Activated naive CD4-positive, alpha-beta T cell treated with anti-CD3 and anti-CD28 coated beads, Interleukin-2, amount 10 ng/mL, durations not matched to agents 7 days and 5 days (primary cell): ENCODE results near the gene GREM2.

Source experiments
- CTCF ChIA-PET: fragments of 350-600 bp; sonication (Branson Sonifier 250); formaldehyde crosslinking; loops from one replicate; lab custom pipeline; 2021; ENCODE audit warnings: antibody characterized with exemption; lab: Charles Lee
- DNase-seq: peaks from one replicate; pipeline ENCODE4 v3.0.0-alpha.2; 2020
- H3K27ac Mint-ChIP-seq: one replicate; pipeline ENCODE4 v1.8.0; 2021; ENCODE audit warnings: mild to moderate bottlenecking, moderate library complexity, mixed read lengths
- H3K27me3 Mint-ChIP-seq: one replicate; pipeline ENCODE4 v1.8.0; 2021; ENCODE audit warnings: mild to moderate bottlenecking, mixed read lengths
- H3K36me3 Mint-ChIP-seq: one replicate; pipeline ENCODE4 v1.8.0; 2021; ENCODE audit warnings: mixed read lengths
- H3K4me1 Mint-ChIP-seq: one replicate; pipeline ENCODE4 v1.8.0; 2021; ENCODE audit warnings: mixed read lengths
- H3K4me3 Mint-ChIP-seq: one replicate; pipeline ENCODE4 v1.8.0; 2021; ENCODE audit warnings: mild to moderate bottlenecking, moderate library complexity, mixed read lengths
- H3K9me3 Mint-ChIP-seq: one replicate; pipeline ENCODE4 v1.8.0; 2021; ENCODE audit warnings: mixed read lengths

GREM2 gene

DNA sequence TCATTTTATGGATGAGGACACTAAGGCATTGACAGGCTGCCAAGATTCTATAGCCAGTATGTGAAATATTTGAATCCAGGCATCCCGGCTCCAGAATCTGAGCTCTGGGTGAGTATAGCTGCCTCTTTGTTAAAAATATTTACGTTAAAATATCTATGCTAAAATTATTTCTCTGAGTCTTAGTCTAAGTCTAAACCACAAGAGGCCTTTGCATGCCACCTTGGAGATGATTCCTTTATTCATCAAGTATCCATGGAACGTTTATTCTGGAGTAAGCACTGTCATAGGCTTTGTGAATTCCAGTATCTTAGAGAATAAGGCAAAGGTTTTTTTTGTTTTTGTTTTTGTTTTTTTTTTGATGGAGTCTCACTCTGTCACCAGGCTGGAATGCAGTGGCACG, 116.4 kb downstream of the GREM2 start:
- CTCF ChIA-PET: no interaction called here
- Mint-ChIP-seq H3K4me1 (peaks cover 4% of the 10 kb centered on the region), H3K27me3 (peaks cover 12% of the 10 kb centered on the region), H3K4me3 (no peak overlapping the region), H3K27ac (no peak overlapping the region), H3K36me3 (no peaks in the 10 kb centered on the region), H3K9me3 (peaks cover 6% of the 10 kb centered on the region)
- no peak for DNase-seq

DNA sequence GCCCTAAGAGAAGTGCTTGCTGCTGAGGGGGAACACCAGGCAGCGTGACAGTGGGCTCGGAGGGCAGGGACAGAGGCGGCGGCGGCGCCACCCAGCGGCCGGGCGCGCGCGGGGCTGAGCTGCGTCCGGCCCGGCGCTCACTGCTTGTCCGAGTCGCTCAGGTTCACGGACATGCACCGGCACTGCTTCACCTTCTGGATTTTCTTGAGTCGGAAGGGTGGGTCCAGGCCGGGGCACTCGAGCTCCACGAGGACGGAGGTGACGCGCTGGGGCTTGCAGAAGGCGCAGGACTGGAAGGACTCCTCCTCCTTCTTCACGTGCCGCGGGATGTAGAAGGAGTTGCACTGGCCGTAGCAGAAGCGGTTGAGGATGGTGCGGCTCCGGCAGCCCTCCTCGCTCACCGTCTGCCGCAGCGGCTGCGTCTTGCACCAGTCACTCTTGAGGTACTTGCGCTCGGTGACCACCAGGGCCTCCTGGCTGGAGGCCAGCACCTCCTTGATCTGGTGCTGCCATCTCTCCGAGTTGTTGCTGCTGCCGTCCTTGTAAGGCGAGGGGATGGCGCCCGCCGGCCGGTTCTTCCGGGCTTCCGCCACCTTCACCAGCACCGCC, 119.0 kb downstream of the GREM2 start:
- H3K27me3 Mint-ChIP-seq: peaks cover 12% of the 10 kb centered on the region
- no peak overlapping the region for H3K4me3 Mint-ChIP-seq
- H3K9me3 Mint-ChIP-seq: peaks cover 2% of the 10 kb centered on the region
- CTCF ChIA-PET: interaction anchor here (0.8 to 1.0 kb wide), 2 partner anchors 17 to 38 kb away, joined by 3 read pairs; no protein-coding TSS in a partner anchor
- H3K36me3 Mint-ChIP-seq: no peaks in the 10 kb centered on the region
- peak; percentile 25 for DNase-seq
- H3K4me1 Mint-ChIP-seq: no peaks in the 10 kb centered on the region
- no peak overlapping the region for H3K27ac Mint-ChIP-seq

DNA sequence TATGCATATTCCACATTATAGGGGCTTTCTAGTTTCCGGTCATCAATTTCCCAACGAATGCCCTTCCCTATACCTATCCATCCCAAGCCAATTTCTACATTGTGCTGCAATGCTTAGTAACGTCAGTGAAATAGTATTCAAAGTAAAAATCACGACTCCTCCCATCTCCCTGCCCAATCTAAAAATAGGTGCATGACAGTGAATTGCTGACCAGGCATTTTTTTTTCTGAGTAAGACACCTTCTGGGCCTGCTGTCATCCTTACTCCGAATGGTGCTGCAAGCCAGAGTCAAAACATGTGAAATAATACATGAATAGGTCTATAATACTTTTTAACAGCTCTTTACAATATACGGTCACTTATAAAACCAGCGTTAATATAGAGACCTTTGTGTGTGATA, 120.2 kb downstream of the GREM2 start:
- no peaks in the 10 kb centered on the region for H3K36me3 Mint-ChIP-seq
- no peaks in the 10 kb centered on the region for H3K4me1 Mint-ChIP-seq
- no peak overlapping the region for H3K27ac Mint-ChIP-seq
- DNase-seq: no peak
- CTCF ChIA-PET: no interaction called here
- peaks cover 12% of the 10 kb centered on the region for H3K27me3 Mint-ChIP-seq
- no peak overlapping the region for H3K4me3 Mint-ChIP-seq
- H3K9me3 Mint-ChIP-seq: no peaks in the 10 kb centered on the region

GRCh38 chr1:240491156-240491555, 120.8 kb downstream of the GREM2 start:
- Mint-ChIP-seq H3K36me3 (no peaks in the 10 kb centered on the region), H3K27ac (no peak overlapping the region), H3K27me3 (peaks cover 12% of the 10 kb centered on the region), H3K4me3 (no peak overlapping the region), H3K4me1 (no peaks in the 10 kb centered on the region), H3K9me3 (no peaks in the 10 kb centered on the region)
- DNase-seq: no peak
- CTCF ChIA-PET: no interaction called here

- Mint-ChIP-seq H3K9me3 (no peaks in the 10 kb centered on the region), H3K27ac (no peak overlapping the region), H3K4me1 (no peaks in the 10 kb centered on the region), H3K4me3 (no peak overlapping the region), H3K36me3 (no peaks in the 10 kb centered on the region), H3K27me3 (peaks cover 3% of the 10 kb centered on the region)
- CTCF ChIA-PET: no interaction called here
- no peak for DNase-seq
Observed at GRCh38 chr1:240487493-240487892, 124.5 kb downstream of the GREM2 start.

- no peaks in the 10 kb centered on the region for H3K9me3 Mint-ChIP-seq
- CTCF ChIA-PET: no interaction called here
- H3K27me3 Mint-ChIP-seq: no peaks in the 10 kb centered on the region
- no peak overlapping the region for H3K4me3 Mint-ChIP-seq
- no peak overlapping the region for H3K27ac Mint-ChIP-seq
- H3K36me3 Mint-ChIP-seq: no peaks in the 10 kb centered on the region
- no peaks in the 10 kb centered on the region for H3K4me1 Mint-ChIP-seq
- no peak for DNase-seq
Observed at GRCh38 chr1:240486611-240487010, 125.3 kb downstream of the GREM2 start.

GRCh38 chr1:240484804-240485443, 127.0 kb downstream of the GREM2 start:
- no peak for DNase-seq
- Mint-ChIP-seq H3K4me1 (no peaks in the 10 kb centered on the region), H3K36me3 (no peaks in the 10 kb centered on the region), H3K4me3 (no peak overlapping the region), H3K9me3 (no peaks in the 10 kb centered on the region), H3K27me3 (no peaks in the 10 kb centered on the region), H3K27ac (no peak overlapping the region)
- CTCF ChIA-PET: no interaction called here

GRCh38 chr1:240478536-240478935, 133.4 kb downstream of the GREM2 start:
- H3K4me1 Mint-ChIP-seq: no peaks in the 10 kb centered on the region
- H3K27ac Mint-ChIP-seq: no peak overlapping the region
- CTCF ChIA-PET: no interaction called here

GRCh38 chr1:240475832-240476231, 136.1 kb downstream of the GREM2 start:
- H3K4me1 Mint-ChIP-seq: no peaks in the 10 kb centered on the region
- no peak overlapping the region for H3K4me3 Mint-ChIP-seq
- no peaks in the 10 kb centered on the region for H3K36me3 Mint-ChIP-seq
- H3K27ac Mint-ChIP-seq: no peak overlapping the region
- no peak for DNase-seq
- peaks cover 2% of the 10 kb centered on the region for H3K9me3 Mint-ChIP-seq
- CTCF ChIA-PET: no interaction called here
- H3K27me3 Mint-ChIP-seq: no peaks in the 10 kb centered on the region

More at GRCh38 chr1:240478536-240478935, 133.4 kb downstream of the GREM2 start:
- DNase-seq: no peak
- Mint-ChIP-seq H3K36me3 (no peaks in the 10 kb centered on the region), H3K9me3 (peaks cover 2% of the 10 kb centered on the region), H3K4me3 (no peak overlapping the region), H3K27me3 (no peaks in the 10 kb centered on the region)

DNA sequence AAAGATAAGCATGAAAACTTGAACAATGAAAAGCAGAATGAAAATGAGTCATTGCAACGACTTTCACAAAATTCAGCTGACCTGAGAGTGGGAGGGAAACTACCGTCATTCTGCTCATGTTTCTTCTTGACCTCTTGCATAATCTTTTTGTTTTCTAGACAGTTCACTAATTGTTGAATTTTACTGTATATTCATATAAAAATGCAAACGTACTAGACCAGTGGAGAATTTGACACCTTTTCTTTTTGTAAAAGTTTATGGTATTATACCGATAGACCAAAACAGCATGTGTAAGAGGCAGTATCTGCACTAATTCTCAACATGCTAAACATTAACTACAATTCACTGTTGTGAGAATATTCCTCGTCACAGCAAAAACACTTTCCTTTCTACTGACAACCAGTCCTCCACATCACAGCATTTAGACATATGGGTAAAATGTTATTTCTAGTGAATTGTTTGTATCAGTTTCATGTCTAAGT, 137.8 kb downstream of the GREM2 start:
- Mint-ChIP-seq H3K27ac (no peak overlapping the region), H3K4me1 (no peaks in the 10 kb centered on the region), H3K4me3 (no peak overlapping the region), H3K9me3 (peaks cover 2% of the 10 kb centered on the region), H3K27me3 (no peaks in the 10 kb centered on the region), H3K36me3 (no peaks in the 10 kb centered on the region)
- DNase-seq: no peak
- CTCF ChIA-PET: no interaction called here

- Mint-ChIP-seq H3K4me1 (peaks cover 6% of the 10 kb centered on the region), H3K27ac (no peak overlapping the region), H3K27me3 (no peaks in the 10 kb centered on the region), H3K4me3 (no peak overlapping the region), H3K36me3 (no peaks in the 10 kb centered on the region), H3K9me3 (no peaks in the 10 kb centered on the region)
- CTCF ChIA-PET: no interaction called here
- no peak for DNase-seq
Observed at GRCh38 chr1:240468656-240469055, 143.3 kb downstream of the GREM2 start.

DNA sequence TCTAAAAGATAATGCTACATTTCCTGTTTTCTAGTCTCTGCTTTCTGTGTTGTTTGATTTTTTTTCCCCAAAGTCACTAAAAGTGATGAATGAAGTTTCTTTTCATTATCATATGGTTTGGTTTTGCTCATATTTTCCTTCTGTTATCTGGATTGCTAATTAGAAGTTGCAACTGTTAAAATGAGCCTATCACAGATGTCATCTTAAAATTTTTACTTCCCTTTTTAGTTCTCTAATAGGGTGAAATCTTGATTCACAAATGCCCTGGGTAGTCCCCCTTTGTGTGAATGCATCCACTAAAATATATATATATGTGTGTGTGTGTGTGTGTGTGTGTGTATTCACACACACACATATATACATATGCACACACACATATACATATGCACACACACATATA, 144.1 kb downstream of the GREM2 start:
- Mint-ChIP-seq H3K27me3 (no peaks in the 10 kb centered on the region), H3K4me1 (peaks cover 6% of the 10 kb centered on the region), H3K9me3 (no peaks in the 10 kb centered on the region), H3K27ac (no peak overlapping the region), H3K36me3 (no peaks in the 10 kb centered on the region), H3K4me3 (no peak overlapping the region)
- CTCF ChIA-PET: no interaction called here
- no peak for DNase-seq

GRCh38 chr1:240466509-240466908, 145.4 kb downstream of the GREM2 start:
- DNase-seq: no peak
- Mint-ChIP-seq H3K36me3 (no peaks in the 10 kb centered on the region), H3K27me3 (no peaks in the 10 kb centered on the region), H3K4me3 (no peak overlapping the region), H3K27ac (no peak overlapping the region), H3K4me1 (peaks cover 6% of the 10 kb centered on the region), H3K9me3 (no peaks in the 10 kb centered on the region)
- CTCF ChIA-PET: no interaction called here

- no peak overlapping the region for H3K27ac Mint-ChIP-seq
- no peaks in the 10 kb centered on the region for H3K9me3 Mint-ChIP-seq
- no peak overlapping the region for H3K4me3 Mint-ChIP-seq
- no peak for DNase-seq
- CTCF ChIA-PET: no interaction called here
- no peaks in the 10 kb centered on the region for H3K36me3 Mint-ChIP-seq
- H3K4me1 Mint-ChIP-seq: peaks cover 6% of the 10 kb centered on the region
- no peaks in the 10 kb centered on the region for H3K27me3 Mint-ChIP-seq
Observed at GRCh38 chr1:240465531-240465940, 146.4 kb downstream of the GREM2 start.

- CTCF ChIA-PET: interaction anchor here (2.2 kb wide), 1 partner anchor 9 kb away, joined by 11 read pairs; no protein-coding TSS in a partner anchor
- Mint-ChIP-seq H3K27me3 (no peaks in the 10 kb centered on the region), H3K36me3 (no peaks in the 10 kb centered on the region), H3K4me1 (peaks cover 6% of the 10 kb centered on the region), H3K27ac (no peak overlapping the region), H3K9me3 (no peaks in the 10 kb centered on the region), H3K4me3 (no peak overlapping the region)
- DNase-seq: no peak
Observed at GRCh38 chr1:240464099-240464498, 147.9 kb downstream of the GREM2 start.
